ENCODE data around the gene GABRD.

Gene GABRD

DNA sequence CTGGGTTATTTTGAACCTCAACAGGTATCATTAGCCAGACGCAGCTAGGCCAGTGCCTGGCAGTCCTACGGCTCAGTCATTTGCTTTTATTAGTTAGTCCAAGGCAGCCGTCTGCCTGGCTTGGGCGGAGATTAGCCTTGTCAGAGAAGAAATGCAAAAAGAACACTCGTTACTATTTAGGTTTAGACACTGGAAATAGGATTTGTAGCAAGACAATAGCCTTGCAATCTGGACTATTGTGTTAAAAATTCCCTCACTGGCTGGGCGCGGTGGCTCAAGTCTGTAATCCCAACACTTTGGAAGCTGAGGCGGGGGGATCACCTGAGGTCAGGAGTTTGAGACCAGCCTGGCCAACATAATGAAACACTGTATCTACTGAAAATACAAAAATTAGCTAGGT is 20.1 kb downstream of the GABRD start:
- DNase-seq (ENCODE audit: low read depth, low spot score), result no peak

DNA sequence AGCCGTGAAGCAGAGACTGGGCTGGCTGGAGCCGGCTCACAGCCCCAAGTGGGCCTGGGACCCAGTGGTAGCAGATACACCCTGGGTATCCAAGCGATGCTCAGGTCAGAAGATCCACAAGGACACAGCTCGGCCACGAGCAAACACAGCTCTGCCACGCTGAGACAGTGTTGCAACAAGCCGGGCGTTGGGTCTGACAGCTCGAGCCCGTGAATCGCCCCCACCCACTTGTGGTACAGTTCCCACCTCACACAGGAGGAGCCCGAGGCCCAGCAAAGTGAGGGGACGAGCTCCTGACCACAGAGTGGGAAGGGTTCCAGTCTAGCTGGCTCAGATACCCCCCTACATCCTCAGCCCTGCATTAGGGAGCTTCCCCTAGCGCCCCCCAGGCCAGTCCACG is 22.2 kb downstream of the GABRD start:
- no peak for DNase-seq (ENCODE audit: low read depth, low spot score)

DNA sequence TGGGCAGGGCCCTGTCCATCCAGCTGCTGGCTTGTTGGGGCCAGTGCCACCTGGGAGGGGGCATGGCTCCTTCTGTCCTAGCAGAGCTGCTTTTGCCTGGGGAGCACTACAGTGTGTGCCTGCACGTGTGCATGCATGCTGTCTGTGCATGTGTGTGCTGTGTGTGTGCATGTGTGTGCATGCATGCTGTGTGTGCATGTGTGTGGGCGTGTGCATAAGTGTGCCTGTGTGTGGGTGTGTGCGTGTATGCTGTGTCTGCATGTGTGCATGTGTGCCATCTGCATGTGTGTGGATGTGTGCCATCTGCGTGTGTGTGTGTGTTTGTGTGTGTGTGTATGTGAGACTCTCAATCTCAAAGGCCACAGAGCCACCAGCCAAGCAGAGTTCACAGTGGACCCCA is 22.7 kb downstream of the GABRD start:
- no peak for DNase-seq (ENCODE audit: low read depth, low spot score)

DNA sequence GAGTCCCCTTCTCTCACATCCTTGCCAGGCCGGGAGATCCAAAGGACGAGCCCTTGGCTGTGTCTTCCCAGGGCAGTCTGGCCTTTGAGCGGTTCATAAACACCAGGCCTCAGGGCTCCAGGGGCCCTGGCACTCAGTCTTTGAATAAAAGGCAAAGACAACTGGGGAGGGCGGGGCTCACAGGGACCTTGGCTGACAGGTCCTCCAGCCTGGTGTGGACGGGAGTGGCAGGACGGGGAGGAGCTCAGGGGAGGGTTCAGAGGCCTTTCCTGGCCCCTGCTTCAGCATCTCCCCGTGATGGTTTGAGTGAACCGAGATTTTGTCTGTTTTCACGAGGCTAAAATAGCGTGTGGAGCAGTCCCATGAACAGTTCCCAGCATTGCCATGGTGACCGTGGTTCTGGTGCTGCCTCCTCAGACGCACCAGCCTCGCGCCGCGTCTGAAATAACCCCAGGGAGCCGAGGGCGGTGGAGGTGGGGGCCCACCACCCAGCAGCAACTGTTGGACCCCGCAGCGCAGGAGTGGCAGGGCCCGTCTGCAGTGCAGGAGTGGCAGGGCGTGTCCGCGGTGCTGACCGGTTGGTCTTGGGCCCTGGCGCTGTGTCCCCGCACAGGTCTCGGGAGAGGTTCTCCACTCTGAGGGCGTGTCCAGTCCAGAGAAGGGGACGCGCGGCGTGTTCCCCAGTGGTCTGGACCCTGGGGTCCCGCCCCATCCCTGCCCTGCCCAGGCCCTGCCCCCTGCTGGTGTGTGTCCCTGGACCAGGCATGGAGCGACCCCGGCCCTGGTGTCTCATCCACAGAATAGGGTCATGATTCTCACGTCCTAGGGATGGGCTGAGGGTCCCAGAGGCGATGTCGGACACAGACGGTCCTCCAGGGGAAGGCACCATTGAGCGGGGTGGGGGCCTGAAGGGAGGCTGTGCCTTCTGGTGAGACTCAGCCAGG is 24.0 kb downstream of the GABRD start:
- peak; percentile 59 for DNase-seq (ENCODE audit: low read depth, low spot score)

DNA sequence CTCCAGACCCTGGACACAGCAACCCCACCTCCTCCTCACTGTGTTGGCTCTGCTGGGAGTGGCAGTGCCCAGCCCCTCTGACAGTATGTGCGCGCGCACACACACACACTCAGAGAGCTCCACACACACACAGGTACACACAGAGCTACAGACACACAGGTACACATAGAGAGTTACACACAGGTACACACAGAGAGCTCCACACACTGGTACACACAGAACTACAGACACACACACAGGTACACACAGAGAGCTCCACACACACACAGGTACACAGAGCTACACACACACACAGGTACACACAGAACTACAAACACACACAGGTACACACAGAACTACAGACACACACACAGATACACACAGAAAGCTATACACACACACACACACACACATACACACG is 24.7 kb downstream of the GABRD start:
- no peak for DNase-seq (ENCODE audit: low read depth, low spot score)

DNA sequence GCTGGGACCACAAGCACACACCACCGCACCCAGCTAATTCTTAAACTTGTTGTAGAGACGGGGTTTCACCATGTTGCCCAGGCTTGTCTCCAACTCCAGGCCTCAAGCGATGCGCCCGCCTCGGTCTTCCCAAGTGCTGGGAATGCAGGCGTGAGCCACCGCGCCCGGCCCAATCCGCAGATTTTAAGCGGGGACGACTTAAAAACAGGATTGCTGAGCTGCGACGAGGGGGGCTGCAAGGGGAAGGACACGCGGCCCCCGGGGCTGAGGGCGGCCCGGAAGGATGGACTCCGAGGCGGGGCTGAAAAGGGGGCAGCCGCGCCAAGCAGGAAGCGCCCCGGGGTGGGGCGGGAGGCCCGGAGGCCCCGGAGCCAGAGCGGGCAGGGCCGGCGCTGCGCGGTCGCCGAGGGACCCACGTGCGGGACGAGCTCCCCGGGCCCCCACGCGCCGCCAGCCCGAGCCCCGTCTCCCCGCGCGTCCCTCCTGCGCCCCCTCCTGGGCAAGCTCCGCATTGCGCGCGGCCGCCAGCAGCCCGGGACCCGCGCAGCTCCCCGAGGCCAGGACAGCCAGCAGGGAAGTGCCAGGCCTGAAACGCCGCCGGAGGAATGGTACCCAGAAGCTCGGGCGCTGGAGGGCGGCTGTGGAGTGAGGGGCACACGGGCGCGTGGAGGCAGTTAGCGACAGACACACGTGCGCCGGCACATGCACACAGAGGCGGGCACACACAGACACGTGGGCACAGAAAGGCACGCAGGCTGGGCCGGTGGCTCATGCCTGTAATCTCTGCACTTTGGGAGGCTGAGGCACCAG is 25.6 kb downstream of the GABRD start:
- DNase-seq (ENCODE audit: low read depth, low spot score), result peak; percentile 82

DNA sequence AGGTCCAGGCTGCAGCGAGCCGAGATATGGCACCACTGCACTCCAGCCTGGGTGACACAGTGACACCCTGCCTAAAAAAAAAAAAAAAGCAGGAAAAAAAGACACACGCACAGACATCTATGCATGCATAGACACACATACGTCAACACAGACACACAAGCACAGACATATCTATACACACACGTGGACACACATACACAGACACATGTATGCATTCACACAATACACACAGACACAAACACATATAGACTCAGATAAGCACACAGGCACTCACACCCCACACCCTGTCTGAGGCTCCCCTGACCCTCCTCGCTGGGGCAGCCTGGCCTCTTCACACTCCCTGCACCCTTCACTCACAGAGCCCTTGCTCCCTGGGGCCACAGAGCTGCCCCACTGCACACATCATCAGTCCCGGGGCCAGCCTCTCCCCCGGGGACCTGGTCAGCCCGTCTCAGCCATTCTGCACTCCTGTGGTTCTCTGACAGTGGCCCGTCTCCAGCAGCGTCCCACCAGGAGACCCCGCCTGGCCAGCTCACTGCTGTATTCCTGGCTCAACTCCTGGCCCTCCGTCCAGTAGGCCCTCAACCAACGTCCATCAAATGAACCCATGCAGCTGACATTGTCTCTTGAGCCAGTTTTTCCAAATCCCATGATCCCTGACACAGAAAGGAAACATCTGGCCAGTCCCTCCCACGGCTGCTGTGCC is 26.5 kb downstream of the GABRD start:
- no peak for DNase-seq (ENCODE audit: low read depth, low spot score)

DNA sequence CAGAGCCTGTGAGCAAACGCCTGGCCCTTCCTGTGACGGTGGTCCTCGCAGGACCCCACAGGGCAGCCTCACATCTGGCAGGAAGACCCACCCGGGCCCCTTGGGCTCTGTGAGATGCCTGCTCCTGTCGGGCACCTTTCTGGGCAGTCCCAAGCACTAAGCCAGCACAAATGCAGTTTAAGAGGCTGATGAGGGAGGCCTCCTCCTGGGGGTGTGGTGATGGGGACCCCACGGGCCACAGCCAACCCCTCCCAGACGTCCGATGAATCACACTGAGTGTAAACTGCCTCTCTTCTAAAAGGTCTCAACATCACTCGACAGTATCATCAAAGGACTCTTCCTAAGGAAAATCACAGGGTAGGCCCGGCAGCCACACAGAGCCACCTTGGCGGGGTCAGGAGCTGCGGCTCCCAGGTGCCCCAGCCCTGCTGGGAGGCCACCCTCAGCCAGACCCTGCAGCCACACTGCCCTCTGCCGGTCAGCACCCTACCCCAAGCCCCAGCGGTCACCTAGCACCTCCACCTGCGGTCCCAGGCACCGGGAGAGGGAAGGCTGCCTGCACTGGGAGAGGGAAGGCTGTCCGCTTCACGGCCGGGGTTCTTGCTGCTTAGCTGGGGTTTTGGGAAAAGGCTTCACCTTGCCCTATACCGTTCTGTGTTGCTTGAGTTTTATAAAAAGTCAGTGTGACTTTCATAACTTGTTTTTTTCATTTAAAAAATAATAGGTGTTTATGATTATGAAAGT is 27.2 kb downstream of the GABRD start:
- DNase-seq (ENCODE audit: low read depth, low spot score), result peak; percentile 93

DNA sequence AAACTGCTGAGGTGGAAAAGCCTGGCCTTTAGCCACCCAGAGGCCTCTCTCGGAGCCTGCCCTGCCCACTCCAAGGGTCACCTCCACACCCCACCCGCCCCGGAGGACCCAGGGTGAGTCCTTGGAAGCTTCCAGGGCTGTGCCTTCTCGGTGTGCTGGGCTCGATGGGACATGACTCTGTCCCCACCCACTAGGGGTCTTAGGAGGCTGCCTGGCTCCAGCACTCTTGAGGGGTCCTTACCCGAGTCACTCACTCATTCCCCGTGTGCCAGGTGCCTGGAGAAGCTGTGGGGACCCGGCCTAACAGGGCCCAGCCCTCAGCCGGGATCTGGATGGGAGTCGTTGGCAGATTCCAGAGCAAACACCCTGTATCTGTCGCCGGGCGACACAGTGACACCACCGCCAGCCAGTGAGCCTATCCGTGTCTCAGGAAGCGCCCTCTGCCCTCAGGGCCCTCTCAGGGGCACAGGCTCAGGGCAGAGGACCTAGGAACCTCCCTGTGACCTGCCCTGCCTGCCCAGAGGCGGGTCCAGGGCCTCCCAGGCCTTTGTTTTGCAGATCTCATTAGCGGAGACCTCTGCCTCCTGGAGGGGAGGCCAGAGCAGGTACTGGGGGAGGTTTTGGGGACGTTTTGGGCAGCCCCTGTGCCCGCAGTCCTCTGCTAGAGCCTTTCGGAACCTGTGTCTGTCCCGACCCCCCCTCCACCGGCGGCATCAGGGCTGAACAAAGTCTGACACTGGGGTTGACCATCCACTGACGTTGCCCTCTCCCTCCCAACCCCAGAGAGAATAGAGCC is 28.0 kb downstream of the GABRD start:
- DNase-seq (ENCODE audit: low read depth, low spot score), result peak; percentile 76

DNA sequence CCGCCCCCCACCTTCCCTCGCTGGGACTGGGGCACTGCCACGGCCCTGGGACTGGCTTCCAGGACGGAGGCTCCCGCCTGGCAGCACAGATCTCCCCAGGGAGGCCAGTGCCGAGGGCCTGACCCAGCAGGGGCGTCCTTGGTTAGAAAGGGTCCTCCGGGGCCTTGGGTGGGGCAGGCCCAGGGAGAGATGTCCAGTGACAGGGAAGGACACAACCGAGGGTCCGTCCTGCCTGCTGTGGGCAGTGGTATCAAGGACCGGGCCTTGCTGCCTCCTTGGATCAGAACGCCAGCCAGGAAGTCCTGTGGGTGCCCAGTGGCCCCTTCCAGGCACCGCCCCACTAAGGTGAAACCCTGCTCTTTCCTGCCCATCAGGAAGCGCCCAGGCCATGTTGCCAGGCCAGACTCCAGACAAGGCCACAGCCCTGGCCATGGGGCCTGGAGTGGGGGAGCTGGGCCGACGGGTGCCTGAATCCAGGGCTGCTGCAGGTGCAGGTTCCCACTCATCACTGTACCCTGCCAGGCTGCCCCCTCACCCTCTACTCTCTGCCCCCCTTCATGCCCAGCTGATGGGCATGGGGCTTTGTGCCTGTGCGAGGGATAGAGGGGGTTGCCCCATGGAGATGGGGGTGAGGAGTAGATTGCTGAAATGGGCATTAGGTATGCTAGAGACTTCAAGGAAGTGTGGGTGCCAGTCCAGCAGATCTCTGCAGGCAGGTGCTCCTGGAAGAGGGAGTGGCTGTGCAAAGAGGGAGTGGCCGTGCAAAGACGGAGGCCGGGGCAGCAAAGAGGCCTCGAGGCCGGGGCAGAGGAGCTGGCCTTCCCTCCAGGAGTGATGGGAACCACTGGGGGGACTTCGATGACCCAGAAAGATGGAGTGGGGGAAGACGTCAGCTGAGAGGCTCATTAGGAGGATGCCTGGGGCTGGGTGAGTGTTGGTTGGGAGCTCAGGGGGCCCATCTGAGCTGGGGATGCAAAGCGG is 28.9 kb downstream of the GABRD start:
- DNase-seq (ENCODE audit: low read depth, low spot score), result no peak

DNA sequence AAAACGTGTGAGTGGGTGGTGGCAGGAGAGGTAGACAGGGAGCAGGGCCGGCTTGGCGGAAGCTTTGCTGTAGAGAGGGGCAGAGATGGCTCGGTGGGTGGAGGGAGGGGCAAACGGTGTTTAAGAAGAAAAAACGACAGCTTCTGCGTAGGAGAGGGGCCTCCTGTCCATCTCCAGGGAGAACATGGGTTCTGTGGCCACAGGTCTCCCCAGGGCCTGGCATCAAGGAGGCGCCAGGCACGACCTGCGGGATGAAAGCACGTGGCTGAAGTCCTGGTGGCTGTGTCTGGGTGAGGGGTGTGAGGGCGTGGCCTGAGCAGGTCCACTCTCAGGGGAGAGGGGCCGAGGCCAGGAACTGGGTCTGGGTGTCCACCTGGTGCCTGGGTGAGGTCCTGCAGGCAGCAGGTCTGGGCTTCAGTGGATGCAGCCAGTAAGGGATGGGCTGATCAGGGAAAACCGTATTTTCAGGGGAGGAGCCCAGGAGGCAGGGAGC is 30.1 kb downstream of the GABRD start:
- DNase-seq (ENCODE audit: low read depth, low spot score), result peak; percentile 95

DNA sequence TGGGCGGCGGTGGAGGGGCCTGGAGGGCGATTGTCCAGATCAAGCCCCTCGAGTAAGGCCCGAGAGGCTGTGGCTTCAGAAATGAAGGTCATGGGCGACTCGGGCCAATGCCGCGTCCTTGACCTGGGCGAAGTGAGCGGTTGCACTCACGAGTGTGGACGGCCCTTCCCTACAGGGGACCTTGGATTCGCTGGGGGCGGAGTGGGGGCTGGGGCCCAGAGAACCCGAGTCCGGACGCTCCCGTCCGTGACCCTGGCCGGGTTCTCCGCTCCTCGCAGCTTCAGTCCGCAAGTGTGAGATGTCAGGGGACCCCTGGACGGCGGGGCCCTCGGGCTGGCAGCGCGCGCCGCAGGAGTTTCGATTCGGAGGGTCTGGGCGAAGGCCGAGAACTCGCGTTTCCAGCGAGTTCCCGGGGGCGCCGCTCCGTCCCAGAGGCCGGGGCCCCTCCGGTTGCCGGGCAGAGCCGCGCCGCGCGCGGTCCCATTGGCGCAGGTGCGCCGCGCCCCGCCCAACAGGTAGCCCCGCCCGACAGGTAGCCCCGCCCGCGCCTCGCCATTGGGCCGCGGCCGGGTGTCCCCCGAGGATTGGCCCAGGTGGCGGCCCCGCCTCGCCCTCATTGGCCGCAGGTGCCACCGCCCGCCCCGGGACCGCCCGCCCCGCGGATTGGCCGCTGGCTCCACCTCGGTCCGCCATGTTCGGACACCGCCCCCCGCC is 30.7 kb downstream of the GABRD start, which contains the start of gene PRKCZ:
Gene PRKCZ, plus strand, starts transcription at position 694 of the 714 bp plus-strand sequence. CDS start 220 bp downstream, outside the sequence.
- peak; percentile 94 for DNase-seq (ENCODE audit: low read depth, low spot score)

DNA sequence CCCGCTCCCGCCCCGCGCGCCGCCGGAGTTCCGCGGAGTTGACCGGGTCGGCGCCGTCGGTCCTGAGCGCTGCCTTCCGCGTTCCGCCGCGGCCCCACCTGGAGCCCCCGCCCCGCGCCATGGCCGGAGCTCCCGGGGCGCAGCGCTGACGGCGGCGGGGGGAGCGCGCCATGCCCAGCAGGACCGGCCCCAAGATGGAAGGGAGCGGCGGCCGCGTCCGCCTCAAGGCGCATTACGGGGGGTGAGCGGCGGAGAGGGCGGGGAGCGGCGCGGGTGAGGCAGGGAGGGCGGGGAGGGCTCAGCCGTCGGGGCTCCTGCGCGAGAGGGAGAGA is 31.3 kb downstream of the GABRD start:
- DNase-seq (ENCODE audit: low read depth, low spot score), result no peak

DNA sequence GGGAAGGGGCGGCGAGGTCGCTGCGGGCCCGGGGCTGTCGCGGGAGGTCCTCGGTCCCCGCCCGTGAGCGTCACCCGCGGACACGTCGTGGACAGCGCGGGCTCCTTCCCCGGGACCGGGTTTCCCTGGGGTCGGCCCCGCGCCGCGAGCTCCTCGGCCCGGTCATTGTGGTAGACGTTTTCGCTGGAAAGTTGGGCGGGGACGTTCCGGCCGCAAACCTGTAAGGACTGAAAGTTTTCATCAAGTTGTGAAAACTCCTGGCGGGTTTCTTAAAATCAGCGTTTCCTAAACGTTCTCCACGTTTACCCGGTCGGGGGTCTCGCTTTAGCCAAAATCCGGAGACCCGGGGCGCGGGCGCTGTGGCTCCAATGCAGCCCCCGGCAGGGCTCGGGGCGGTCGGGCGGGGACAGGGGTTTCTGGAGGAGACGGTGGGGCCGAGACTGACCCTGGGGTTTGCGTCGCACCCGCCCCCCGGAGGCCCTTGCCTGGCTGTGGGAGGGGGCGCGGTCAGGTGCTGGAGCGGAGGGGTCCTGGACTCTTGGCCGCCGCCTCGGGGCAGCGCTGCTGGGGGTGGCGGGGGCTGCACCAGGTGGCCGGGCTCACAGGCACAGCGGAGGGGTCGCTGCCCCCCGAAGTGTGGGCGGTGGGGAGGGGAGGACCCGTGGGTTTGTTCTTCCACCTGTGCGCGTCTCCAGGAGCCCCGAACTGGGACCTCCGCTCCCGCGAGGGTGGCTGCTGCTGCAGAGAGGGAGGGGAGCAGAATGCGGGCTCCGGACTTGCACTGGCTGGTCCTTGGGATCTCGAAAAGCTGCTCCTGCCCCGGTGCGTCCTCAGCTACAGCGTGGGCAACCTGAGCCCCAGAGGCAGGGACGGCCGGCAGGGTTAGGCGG is 31.9 kb downstream of the GABRD start:
- no peak for DNase-seq (ENCODE audit: low read depth, low spot score)

DNA sequence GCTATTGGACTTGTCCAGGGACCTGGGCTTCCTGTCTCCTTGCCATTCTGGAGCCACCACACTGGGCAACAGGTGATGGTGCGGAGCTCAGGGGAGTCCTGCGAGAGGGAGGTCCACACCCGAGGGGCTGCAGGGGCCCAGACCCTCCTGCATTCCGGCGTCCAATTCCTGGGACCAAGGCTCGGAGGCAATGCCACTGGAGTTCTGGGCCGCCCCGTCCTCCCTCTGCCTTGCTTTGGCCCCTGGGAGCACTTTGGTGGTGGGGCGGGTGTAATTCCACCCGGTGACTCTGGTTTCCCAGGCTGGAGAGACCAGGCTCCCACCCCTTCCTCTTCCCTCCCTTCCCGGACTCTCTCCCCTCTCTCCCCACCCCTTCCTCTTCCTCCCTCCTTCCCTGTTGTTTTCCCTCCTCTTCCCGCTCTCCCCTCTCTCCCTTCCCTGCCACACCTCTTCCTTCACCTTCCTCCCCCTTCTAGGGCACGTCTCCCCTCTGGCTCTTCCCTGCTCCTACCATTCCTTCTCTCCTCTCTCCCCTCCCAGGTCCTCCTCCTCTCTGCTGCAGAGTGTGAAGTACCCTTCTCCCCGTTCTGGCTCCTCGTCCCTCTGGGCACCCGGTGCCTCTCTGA is 33.0 kb downstream of the GABRD start:
- DNase-seq (ENCODE audit: low read depth, low spot score), result no peak

DNA sequence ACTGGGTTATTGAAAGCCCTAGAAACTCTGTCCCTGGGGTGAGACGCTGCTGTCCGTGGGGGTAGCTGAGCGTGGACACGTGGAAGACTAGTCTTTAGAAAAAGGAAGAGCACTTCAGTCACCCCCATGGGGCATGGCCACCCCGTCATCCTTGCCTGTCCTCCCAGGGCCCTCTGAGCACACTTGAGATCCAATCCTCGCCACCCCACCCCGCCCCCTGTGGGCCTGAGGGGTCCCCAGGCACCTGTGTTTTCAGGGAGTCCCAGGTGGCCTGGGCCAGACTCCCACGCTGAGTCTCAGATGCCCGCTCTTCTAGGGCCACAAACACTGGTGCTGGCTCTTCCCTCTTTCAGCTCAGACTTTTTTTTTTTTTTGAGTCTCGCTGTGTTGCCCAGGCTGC is 33.6 kb downstream of the GABRD start:
- no peak for DNase-seq (ENCODE audit: low read depth, low spot score)

DNA sequence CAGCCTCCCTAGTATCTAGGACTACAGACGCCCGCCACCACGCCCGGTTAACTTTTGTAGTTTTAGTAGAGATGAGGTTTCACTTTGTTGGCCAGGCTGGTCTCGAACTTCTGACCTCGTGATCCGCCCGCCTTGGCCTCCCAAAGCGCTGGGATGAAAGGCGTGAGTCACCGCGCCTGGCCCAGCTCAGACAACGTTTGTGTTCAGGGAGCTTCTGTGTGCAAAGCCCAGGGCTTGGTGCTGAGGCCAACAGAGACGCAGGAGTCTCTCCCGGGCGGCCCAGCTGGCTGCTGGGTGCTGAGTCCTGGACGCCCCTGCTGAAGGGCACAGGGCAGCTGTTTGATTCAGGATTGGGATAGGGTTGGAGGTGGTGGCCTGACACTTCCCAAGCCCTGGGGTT is 34.1 kb downstream of the GABRD start:
- DNase-seq (ENCODE audit: low read depth, low spot score), result no peak

Measured in ELF-1 (cell line).